Fibroblast of skin of left quadriceps (primary cell): Measurements from ENCODE around the gene ZNF107.
A peak's percentile ranks its signal among the peaks of the same experiment; 100 is the strongest.

Experiments
- DNase-seq, 2 experiments: peaks; one replicate each; pipeline ENCODE4 v3.0.0-alpha.2; 2013; ENCODE audit warnings: low read depth in 2 of 2

The ZNF107 gene

DNA sequence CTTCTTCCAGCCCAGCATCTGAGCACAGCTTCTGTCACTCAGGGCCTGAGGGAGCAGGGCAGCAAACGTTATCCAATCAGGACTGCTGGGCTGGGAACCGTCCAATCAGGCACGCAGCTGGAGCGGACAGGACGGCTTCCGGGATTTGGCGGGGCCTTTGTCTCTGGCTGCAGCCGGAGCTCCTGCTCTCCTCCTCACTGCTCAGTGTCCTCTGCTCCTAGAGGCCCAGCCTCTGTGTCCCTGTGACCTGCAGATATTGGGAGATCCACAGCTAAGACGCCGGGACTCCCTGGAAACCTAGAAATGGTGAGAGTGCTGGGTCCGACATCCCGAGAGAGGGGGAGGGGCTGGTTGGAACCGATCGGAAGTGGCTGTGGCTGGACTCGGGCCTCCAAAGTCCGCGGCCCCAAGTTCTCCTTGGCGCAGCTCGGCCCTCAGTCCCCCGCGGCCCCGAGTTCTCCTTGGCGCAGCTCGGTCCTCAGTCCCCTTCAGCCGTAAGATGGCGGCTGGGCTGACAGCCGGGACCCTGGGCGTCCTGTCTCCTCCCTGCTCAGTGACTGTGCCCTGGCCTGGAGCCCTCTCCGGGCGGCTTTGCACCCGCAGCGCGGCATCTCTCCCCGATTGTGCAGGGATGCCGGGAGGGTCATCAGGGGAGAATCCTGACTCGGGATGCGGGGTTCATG lies at the start of gene ZNF107:
Gene ZNF107, plus strand, starts transcription at position 154 of the 683 bp plus-strand sequence. Its CDS starts 150 bp downstream, at position 304.
- DNase-seq = peak; percentile 85

DNA sequence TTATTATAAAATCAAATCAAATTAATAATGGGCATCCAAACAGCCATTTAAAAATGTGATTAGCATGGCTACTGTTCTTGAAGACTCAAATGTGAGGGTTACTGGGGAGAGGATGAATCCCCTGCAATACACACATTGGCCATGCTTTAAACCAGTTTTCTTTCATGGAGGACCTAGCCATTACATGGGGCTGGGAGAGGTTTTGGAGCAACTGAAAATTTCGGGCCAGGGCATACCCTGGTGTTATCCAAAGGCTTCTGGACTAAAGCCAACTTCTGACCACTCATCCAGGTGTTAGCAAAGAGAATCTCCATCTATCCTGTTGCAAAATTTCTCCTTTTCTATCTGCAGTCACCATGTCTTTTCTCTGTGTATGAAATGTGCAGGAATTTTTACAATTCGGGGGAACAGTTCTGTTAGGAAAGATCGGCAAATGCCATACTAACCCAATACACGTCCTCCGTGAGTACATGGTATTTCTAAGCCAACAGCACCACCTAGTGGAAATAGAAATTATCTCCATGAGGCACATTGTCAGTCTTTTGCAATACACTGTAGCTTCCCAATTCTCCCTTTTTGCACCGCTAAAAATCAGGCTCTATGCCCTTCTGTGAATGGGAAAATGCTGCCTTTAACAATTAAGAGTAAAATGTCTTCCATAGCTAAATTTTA lies 47.0 kb upstream of the ZNF107 start:
- DNase-seq = no peak

DNA sequence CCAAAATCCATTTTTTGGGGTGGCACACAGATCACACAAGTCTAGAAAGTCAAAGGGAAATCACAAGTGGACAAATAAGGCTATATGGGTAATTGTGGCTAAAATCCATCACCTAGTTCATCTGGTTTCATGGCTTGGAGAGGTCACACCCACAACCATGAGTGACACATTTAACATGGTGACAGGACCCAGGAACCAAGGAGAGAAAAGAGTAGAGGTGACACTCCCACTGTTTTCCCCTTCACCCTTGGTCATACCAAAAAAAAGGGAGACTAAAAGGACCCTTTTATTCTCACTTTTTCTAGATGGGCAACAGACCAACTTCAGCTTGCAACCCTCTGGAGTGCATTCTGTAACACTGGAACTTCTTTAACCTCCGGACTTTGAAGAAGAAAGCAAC lies 46.2 kb upstream of the ZNF107 start:
- DNase-seq = no peak

DNA sequence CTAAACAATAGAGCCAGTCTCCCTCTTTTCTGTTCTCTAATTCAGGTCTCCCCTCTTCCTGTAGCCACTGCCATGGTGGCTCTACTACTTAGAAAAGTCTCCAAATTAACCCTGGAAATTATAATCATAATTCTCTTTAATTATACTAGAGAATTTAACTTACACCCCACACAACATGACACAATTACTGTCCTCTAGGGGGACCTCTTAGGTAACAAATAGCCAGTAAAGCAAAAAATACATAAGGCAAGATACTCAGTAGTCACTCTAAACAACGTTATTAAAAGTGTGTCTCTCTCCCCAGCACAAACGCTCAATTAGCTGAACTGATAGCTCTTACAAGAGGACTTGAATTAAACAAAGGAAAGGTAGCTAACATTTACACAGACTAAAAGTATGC lies 44.3 kb upstream of the ZNF107 start:
- DNase-seq = no peak

GRCh38 chr7:64625114-64626082 lies 40.5 kb upstream of the ZNF107 start:
- no peak for DNase-seq

DNA sequence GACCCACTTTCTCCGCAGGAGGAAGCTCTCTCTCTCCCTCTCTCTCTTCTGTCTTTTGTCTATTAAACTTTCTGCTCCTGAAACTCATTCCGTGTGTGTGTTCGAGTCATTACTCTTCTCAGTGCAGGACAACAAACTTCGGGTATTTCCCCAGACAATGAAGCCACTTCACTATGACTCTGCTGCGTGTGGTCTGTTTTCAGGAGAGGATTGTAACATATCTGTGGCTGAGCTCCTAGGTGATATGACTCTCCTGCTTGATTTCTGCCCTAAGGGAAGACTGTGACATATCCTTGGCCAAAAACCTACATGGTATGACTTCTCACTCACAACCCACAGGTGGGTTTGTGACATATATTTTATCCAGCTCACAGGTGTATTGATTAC lies 39.9 kb upstream of the ZNF107 start:
- DNase-seq = no peak

GRCh38 chr7:64626557-64626956 lies 39.4 kb upstream of the ZNF107 start:
- DNase-seq = no peak

- DNase-seq = no peak
These were observed 37.7 kb upstream of the ZNF107 start for GRCh38 chr7:64628192-64628591.

- no peak for DNase-seq
These were observed 37.2 kb upstream of the ZNF107 start for GRCh38 chr7:64628721-64629120.

DNA sequence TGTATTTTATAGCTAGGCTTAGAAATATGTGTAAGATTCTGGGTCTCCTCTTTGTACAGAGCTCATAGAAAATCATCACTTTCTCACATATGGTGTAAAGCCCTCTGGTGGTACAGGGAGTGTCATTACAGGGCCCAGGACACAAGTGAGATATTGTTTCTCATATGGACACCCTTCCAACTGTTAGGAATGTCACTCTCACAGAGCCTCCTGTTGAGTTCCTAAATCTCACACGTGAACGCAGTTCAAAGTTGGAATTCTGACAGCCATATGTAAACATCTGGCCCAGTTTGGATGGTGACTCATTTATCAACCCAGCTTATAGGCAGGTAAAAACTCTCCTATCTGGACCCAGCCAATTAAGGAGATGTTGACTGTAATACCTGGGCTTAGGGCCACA lies 35.4 kb upstream of the ZNF107 start:
- DNase-seq = no peak

DNA sequence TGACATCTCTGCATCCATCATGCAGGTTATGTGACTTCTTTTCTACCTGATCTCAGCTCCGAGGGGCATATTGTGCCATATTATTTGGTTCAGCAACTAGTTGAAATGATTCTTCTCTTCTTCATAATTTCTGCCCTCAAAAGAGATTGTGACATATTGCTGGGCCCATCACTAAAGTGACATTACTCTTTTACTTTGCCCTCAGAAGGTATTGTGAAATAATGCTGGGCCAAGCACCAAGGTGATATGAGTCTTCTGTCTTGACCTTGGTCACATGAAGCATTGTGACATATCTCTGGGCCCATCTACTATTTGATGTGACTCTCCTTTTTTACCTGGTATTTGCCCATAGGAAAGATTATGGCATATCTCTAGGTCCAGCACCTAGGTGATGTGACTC lies 33.9 kb upstream of the ZNF107 start:
- no peak for DNase-seq

DNA sequence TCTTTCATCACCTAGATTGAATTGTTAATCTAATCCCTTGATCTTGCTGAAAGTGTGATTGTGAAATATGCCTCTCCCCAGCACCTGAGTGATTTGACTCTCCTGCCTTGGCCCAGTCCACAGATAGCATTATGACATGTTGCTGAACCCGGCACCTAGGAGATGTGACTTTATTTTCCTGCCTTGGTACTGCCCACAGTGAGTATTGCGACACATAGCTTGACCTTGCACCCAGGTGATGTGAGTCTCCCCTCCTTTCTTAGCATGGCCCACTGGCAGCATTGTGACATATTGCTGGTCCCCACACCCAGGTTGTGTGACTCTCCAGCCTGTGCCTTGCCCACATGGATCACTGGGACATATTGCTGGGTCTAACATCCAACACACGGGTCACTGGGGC lies 32.5 kb upstream of the ZNF107 start:
- DNase-seq = no peak

- DNase-seq = no peak
These were observed 31.4 kb upstream of the ZNF107 start for GRCh38 chr7:64634406-64635062.

- no peak for DNase-seq
These were observed 29.5 kb upstream of the ZNF107 start for GRCh38 chr7:64636386-64636785.

GRCh38 chr7:64637521-64638445 lies 28.1 kb upstream of the ZNF107 start:
- no peak for DNase-seq

DNA sequence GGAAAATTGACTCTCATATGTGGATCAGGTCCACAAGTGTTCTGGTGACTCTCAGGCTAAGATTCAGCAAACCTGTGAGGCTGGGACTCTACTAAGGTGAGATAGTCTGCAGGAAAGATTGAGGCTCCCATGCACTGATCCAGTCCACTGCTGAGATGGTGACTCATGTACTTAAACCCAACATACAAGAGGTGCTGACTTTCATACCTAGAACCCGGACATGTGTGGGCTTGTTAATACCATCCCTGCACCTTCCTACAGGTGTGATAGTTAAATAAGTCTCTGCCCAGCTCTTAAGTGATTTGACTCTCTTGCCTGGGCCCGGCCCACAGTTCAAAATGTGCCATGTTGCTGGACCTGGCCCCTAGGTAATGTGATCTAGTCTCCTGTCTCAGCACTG lies 27.1 kb upstream of the ZNF107 start:
- no peak for DNase-seq

- no peak for DNase-seq
These were observed 26.5 kb upstream of the ZNF107 start for GRCh38 chr7:64639267-64640001.

GRCh38 chr7:64640504-64640903 lies 25.4 kb upstream of the ZNF107 start:
- no peak for DNase-seq

DNA sequence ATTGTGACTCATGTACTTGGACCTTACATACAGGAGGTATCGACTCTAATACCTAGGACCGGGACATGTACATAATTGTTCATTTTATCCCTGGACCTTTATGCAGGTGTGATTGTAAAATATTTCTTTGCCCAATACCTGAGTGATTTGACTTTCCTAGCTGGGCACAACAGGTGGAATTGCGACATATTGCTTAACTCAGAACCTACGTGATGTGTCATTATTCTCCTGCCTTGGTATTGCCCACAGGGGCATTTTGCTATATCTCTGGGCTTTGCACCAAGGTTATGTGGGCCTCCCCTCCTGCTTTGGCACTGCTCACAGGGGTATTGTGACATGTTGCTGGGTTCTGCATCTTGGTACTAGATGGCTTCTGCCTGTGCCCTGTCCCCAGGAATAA lies 23.9 kb upstream of the ZNF107 start:
- DNase-seq = no peak

- DNase-seq = no peak
These were observed 23.1 kb upstream of the ZNF107 start for GRCh38 chr7:64642875-64643274.
